GM12878 (cell line): Measurements from ENCODE around the gene PPP1R26. TPM values are rescaled to one million over a fixed set of nuclear protein-coding genes. Genes with fewer than 3 reads are reported as not detected.

Source experiments
- ATAC-seq: fragments of 200-7000 bp; cut with Tn5 transposase; 3 replicates; pipeline ENCODE4 v1.9.1; 2020; ENCODE audit warnings: mild to moderate bottlenecking, moderate library complexity
- BruUV-seq: library from RNA; stranded (reverse); fragments of 400-500 nt; replicated peaks from 2 replicates; lab custom pipeline; 2021; lab: Mats Ljungman, UMichigan
- CTCF ChIA-PET: fragments of 300-600 bp; sonication (Branson Sonifier 250); formaldehyde crosslinking; extraction: SDS; loops from one replicate; lab custom pipeline; 2021; ENCODE audit warnings: inconsistent platforms; lab: Yijun Ruan, JAX
- POLR2A ChIA-PET: fragments of 350-600 bp; formaldehyde crosslinking; extraction: SDS; loops from one replicate; lab custom pipeline; 2021; ENCODE audit warnings: inconsistent platforms; lab: Charles Lee
- RAD21 ChIA-PET: fragments of 300-600 bp; sonication (Branson Sonifier 250); formaldehyde crosslinking; loops from one replicate; lab custom pipeline; 2023; ENCODE audit warnings: antibody characterized with exemption; ENCODE audit not compliant: unreplicated experiment; lab: Charles Lee
- SMC1A ChIA-PET: fragments of 300-600 bp; sonication (Branson Sonifier 250); formaldehyde crosslinking; loops from one replicate; lab custom pipeline; 2023; ENCODE audit not compliant: unreplicated experiment, uncharacterized antibody; lab: Charles Lee
- DNase-seq: peaks from one replicate; pipeline ENCODE4 v3.0.0-alpha.2; 2011; ENCODE audit warnings: low read depth, low spot score
- FAIRE-seq: peaks from 3 replicates; lab custom pipeline; 2011; peaks lifted over from hg19 to GRCh38; lab: Jason Lieb, UNC
- H2AFZ ChIP-seq: 2 replicates; pipeline ENCODE4 v1.6.0; 2011; ENCODE audit warnings: low read depth, low read length, control low read depth; ENCODE audit not compliant: control insufficient read depth
- H3K27ac ChIP-seq: 2 replicates; pipeline ENCODE4 v1.5.1; 2011; ENCODE audit warnings: control low read depth; ENCODE audit not compliant: control insufficient read depth, insufficient read depth
- H3K27me3 ChIP-seq, 2 experiments: replicated peaks in 1 of 2; 2 replicates each; pipeline versions ENCODE4 v1.6.0 to v1.6.1; 2011; ENCODE audit warnings: low read length in 1 of 2; ENCODE audit not compliant: control insufficient read depth in 2 of 2, insufficient read depth in 2 of 2
- H3K36me3 ChIP-seq, 2 experiments: 2 replicates each; pipeline ENCODE4 v1.5.1; 2011; ENCODE audit warnings: low read length in 1 of 2; ENCODE audit not compliant: control insufficient read depth in 2 of 2, insufficient read depth in 2 of 2
- H3K4me1 ChIP-seq: 2 replicates; pipeline ENCODE4 v1.6.1; 2011; ENCODE audit warnings: mild to moderate bottlenecking, low read length, moderate library complexity, mixed read lengths; ENCODE audit not compliant: control insufficient read depth, insufficient read depth
- H3K4me2 ChIP-seq: 2 replicates; pipeline ENCODE4 v1.6.0; 2011; ENCODE audit warnings: control low read depth; ENCODE audit not compliant: control insufficient read depth, insufficient read depth
- H3K4me3 ChIP-seq: fragments of 200-600 bp; sonication (generic); 2 replicates; pipeline ENCODE4 v1.5.1; 2016
- H3K79me2 ChIP-seq: 2 replicates; pipeline ENCODE4 v1.6.0; 2011; ENCODE audit warnings: low read length; ENCODE audit not compliant: control insufficient read depth, insufficient read depth
- H3K9ac ChIP-seq: 2 replicates; pipeline ENCODE4 v1.8.0; 2011; ENCODE audit warnings: low read length, control low read depth, mixed read lengths; ENCODE audit not compliant: control insufficient read depth, insufficient read depth
- H3K9me3 ChIP-seq: replicated peaks from 3 replicates; pipeline ENCODE4 v1.5.1; 2011; ENCODE audit warnings: mild to moderate bottlenecking, low read length; ENCODE audit not compliant: control insufficient read depth, insufficient read depth
- H4K20me1 ChIP-seq: 2 replicates; pipeline ENCODE4 v1.6.0; 2011; ENCODE audit not compliant: control insufficient read depth, insufficient read depth
- BCL11A ChIP-seq: IDR thresholded peaks from 2 replicates; pipeline ENCODE4 v1.6.1; 2011; ENCODE audit warnings: low read depth, low read length
- BMI1 ChIP-seq: fragments of 450-650 bp; IDR thresholded peaks from 2 replicates; pipeline ENCODE4 v1.6.1; 2016; ENCODE audit warnings: mild to moderate bottlenecking, moderate library complexity, borderline replicate concordance
- CBX5 ChIP-seq: sonication (generic); IDR thresholded peaks from 2 replicates; pipeline ENCODE4 v1.6.1; 2016; ENCODE audit warnings: low read depth, moderate library complexity, mild to moderate bottlenecking, inconsistent platforms
- CEBPZ ChIP-seq: fragments of 150-350 bp; IDR thresholded peaks from 2 replicates; pipeline ENCODE4 v1.6.1; 2016; ENCODE audit warnings: low read depth, low read length
- KDM1A ChIP-seq: fragments of 200-600 bp; sonication (generic); IDR thresholded peaks from 2 replicates; pipeline ENCODE4 v1.6.1; 2016; ENCODE audit warnings: borderline replicate concordance
- NRF1 ChIP-seq: conservative IDR thresholded peaks from 2 replicates; pipeline ENCODE4 v1.6.1; 2011; ENCODE audit warnings: mild to moderate bottlenecking, low read depth, low read length, improper control_type of control experiment
- PRDM15 ChIP-seq: fragments of 450-650 bp; formaldehyde crosslinking; IDR thresholded peaks from 2 replicates; pipeline ENCODE4 v1.4.0; 2020; ENCODE audit warnings: mild to moderate bottlenecking, moderate library complexity
- RCOR1 ChIP-seq: conservative IDR thresholded peaks from 2 replicates; pipeline ENCODE4 v1.6.1; 2012; ENCODE audit warnings: low read depth, low read length, improper control_type of control experiment
- SMAD5 ChIP-seq: IDR thresholded peaks from 2 replicates; pipeline ENCODE4 v1.6.1; 2016; ENCODE audit warnings: antibody characterized with exemption, low read depth
- ZBED1 ChIP-seq: IDR thresholded peaks from 2 replicates; pipeline ENCODE4 v1.6.1; 2016; ENCODE audit warnings: borderline replicate concordance
- ZBTB40 ChIP-seq: fragments of 450-650 bp; IDR thresholded peaks from 2 replicates; pipeline ENCODE4 v1.6.1; 2016; ENCODE audit warnings: mild to moderate bottlenecking, moderate library complexity, borderline replicate concordance
- ZNF274 ChIP-seq: IDR thresholded peaks from one replicate; pipeline ENCODE4 v1.8.0; 2011; ENCODE audit not compliant: insufficient read length, insufficient read depth
- WGBS: methylation state at CpG from one replicate; pipeline ENCODE4 v1.1.6; 2016; ENCODE audit warnings: low lambda C conversion rate; ENCODE audit not compliant: insufficient replicate concordance, insufficient coverage; ENCODE audit errors: missing lambda C conversion rate; 5-methylcytosine and 5-hydroxymethylcytosine counted together
- in situ Hi-C: fragments of 300-500 bp; cut with MboI; formaldehyde crosslinking; loops from 9 replicates; pipeline ENCODE4 v1.14.3; 2018; ENCODE audit warnings: mixed read lengths
- intact Hi-C: fragments of 100-400 bp; cut with micrococcal nuclease; formaldehyde crosslinking; loops from one replicate; pipeline ENCODE4 v1.14.2; 2022; ENCODE audit not compliant: unreplicated experiment
- polyA plus RNA-seq, 11 experiments: library from polyadenylated mRNA; depleted of rRNA in 4 of 11; unstranded in 6 of 11; stranded (reverse) in 5 of 11; fragments of >200 nt; fragmentation: Nextera tagmentation in 4 of 11; fragmentation: Illumina TruSeq in 1 of 11; extraction: Ambion mirVana in 4 of 11; extraction: Trizol in 1 of 11; gene quantifications; 1 replicate in 1 of 11; 2 replicates in 10 of 11; pipeline versions ENCODE4 v1.2.1 to v1.2.3, GENCODE V29; 2011 to 2016; ENCODE audit warnings: inconsistent platforms in 2 of 11, missing spikeins in 2 of 11, low read depth in 1 of 11
- total RNA-seq, 4 experiments: library from RNA; depleted of rRNA in 3 of 4; stranded (reverse); fragments of >200 nt in 3 of 4; fragmentation: Illumina TruSeq in 1 of 4; extraction: Trizol in 1 of 4; gene quantifications; 2 replicates each; pipeline versions ENCODE4 v1.2.1 to v1.2.3, GENCODE V29; 2013 to 2021

Gene PPP1R26
- total and polyA plus RNA-seq, 10 of the 15 experiments (the other 5 are each of a cell fraction or from before 2014, with no cell fraction given) = 0.02 to 1.9 (median 0.18) TPM

- ChIA-PET CTCF (interaction anchor here (1.0 kb wide), 1 partner anchor 28 kb away, joined by 3 read pairs; no protein-coding TSS in a partner anchor), RAD21 (no interaction called here), POLR2A (interaction anchor here (0.7 kb wide), 1 partner anchor 411 kb away, joined by 3 read pairs; no protein-coding TSS in a partner anchor), SMC1A (no interaction called here)
- Histone ChIP-seq H2AFZ (no peak overlapping the region), H3K27me3 (peaks cover 2 to 8% of the 10 kb centered on the region in 2 experiments; a peak in 1 of 4 replicates), H4K20me1 (no peaks in the 10 kb centered on the region), H3K27ac (no peak overlapping the region), H3K36me3 (no peaks in the 10 kb centered on the region), H3K4me3 (no peak overlapping the region), H3K9ac (no peak overlapping the region), H3K79me2 (no peaks in the 10 kb centered on the region), H3K9me3 (no peaks in the 10 kb centered on the region), H3K4me1 (no peaks in the 10 kb centered on the region), H3K4me2 (no peak overlapping the region)
- DNase-seq (no peak), ATAC-seq (no peak), FAIRE-seq (no peak)
- BruUV-seq = no TSS peak
- WGBS = 32% methylated on average over 10 of the region's 10 CpGs
- in situ Hi-C loops (no loop called here), intact Hi-C loops (no loop called here)
- TF ChIP-seq BCL11A (no peak), ZBTB40 (no peak), NRF1 (no peak), PRDM15 (CRISPR knock-in tag) (no peak), CEBPZ (no peak), BMI1 (no peak), ZNF274 (no peak), SMAD5 (no peak), RCOR1 (no peak), CBX5 (no peak), KDM1A (no peak), ZBED1 (no peak)
These were observed 2.8 kb upstream of the PPP1R26 start for GRCh38 chr9:135476561-135477355.
